ENCODE results near the gene LCP1.
"Not testable (repeated sequence)": the region's sequence is repeated elsewhere in the genome, so short reads cannot be mapped to it uniquely, and the experiment has no call there.

The LCP1 gene, protein sequence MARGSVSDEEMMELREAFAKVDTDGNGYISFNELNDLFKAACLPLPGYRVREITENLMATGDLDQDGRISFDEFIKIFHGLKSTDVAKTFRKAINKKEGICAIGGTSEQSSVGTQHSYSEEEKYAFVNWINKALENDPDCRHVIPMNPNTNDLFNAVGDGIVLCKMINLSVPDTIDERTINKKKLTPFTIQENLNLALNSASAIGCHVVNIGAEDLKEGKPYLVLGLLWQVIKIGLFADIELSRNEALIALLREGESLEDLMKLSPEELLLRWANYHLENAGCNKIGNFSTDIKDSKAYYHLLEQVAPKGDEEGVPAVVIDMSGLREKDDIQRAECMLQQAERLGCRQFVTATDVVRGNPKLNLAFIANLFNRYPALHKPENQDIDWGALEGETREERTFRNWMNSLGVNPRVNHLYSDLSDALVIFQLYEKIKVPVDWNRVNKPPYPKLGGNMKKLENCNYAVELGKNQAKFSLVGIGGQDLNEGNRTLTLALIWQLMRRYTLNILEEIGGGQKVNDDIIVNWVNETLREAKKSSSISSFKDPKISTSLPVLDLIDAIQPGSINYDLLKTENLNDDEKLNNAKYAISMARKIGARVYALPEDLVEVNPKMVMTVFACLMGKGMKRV

DNA sequence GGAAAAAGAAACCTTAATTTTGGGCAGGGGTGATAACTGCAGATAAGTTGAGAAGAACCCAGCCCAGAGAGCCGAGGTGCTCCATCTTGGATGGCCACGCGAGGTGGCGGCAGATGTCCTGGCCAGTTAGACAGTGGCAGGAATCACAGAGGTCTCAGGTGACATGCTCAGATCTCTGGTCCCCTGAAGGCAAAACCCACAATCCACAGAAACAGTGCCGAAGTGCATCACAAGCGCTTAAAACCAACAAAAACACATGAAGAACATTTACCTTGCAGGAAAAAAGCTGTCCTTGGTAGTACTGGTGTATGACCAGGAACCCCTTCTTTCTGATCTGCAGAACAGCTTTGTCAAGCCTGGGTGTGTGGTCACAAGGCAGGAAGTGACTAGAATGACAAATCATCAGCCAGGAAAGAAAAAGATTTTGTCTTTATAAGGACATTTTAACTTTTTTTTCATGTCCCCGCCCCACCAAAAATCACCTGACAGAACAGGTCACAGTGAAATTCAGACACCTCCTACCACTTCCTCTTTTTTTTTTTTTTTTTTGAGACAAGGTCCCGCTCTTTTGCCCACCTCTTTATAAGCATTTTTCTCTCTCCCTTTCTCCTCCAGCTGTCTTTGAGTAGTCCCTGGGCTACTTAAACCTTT is at the start of gene LCP1:
Gene LCP1, minus strand, starts transcription at position 338 of the 651 bp plus-strand sequence. CDS start 22,515 bp downstream, outside the sequence.
- peak; percentile 88 for DNase-seq

DNA sequence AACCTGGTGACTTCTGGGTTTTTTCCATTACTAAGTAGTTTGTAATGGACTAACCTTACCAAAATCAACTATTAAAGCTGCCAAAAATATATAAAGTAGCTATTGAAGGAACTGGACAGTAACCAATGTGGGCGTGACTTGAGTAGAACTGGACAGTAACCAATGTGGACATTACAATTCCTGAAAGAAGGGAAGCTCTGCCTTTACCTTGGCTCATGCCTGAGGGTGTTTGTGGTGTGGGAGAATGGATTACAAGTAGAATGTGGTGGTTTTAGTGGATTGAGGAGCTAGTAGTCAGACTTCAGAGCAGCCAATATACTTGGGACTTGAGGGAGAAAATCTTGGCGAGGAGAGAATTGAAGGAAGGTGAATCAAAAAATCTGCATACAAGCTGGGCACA is 47.3 kb upstream of the LCP1 start:
- no peak for DNase-seq

DNA sequence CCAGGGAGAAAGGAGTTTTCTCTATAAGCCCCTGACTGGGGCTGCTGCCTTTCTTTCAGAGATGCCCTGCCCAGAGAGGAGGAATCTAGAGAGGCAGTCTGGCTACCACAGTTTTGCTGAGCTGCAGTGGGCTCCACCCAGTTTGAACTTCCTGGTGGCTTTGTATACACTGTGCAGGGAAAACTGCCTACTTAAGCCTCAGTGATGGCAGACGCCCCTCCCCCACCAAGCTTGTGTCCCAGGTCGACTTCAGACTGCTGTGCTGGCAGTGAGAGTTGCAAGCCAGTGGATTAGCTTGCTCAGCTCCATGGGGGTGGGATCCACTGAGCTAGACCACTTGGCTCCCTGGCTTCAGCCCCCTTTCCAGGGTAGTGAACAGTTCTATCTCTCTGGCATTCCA is 38.3 kb upstream of the LCP1 start:
- peak; percentile 85 for DNase-seq

DNA sequence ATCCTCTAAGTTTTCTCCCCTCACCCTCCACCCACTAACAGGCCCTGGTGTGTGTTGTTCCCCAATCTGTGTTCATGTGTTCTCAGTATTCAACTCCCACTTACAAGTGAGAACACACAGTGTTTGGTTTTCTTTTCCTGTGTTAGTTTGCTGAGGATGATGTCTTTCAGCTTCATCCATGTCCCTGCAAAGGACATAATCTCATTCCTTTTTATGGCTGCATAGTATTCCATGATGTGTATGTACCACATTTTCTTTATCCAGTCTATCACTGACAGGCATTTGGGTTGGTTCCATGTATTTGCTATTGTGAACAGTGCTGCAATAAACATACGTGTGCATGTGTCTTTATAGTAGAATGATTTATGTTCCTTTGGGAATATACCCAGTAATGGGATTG is 32.8 kb upstream of the LCP1 start:
- DNase-seq = not testable (repeated sequence)

DNA sequence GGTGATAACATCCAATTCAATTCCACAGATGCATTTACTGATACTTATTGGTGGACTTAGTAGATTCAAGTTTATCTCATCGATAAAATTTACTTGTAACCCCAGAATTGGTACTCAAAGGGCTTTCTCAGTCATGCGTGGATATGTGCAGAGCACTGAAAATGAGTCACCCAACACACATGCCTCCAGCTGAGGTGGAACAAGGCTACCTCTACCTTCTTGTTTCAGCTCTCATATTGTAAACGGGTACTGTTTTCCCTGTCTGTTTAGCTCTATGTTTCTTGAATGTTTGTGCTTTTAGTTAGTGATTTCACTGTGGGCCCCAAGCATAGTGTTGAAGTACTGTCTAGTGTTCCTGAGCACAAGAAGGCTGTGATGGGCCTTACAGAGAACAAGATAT is 31.3 kb upstream of the LCP1 start:
- DNase-seq = no peak

DNA sequence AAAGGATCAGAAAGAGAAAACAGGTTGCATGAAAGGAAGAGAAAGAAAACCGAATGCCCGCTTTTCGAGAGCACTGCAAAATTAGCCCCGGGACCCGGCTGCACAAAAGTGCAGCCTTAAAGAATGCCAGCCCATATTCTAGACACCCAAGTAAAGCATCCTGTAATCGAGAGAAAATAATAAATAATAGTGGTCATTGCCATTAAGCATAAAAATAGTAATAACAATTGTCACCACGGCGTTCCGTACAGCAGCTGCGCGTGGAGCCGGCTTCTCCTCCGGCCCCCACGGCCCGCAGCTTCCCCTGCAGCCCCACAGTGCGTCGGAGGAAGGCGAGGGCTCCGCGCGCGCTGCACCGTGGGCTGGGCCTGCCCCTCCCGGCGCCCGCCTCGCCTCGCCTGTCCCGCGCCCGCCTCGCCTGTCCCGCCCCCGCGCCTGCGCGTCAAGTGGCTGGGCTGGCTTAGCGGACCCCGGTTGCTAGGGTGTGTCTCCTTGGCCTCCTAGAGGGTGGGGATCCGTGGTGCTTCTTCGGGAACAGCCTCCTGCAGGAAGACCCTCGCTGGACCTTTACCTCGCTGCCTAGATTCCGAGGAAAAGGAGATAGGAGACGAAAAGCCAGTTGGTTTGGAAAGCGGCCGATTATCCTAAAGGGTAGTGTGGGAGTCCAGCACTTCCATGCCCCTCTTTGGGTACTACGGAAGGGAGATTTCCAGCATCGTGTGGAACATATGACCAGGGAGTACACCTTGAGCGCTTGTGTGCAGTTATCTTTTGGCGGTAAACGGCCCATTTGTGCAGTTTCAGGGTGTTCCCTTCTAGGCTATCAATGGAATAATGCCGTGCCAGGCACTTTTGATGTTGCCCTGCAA is 29.7 kb upstream of the LCP1 start, which contains the start of gene LRRC63:
Gene LRRC63, plus strand, starts transcription at position 446 of the 869 bp plus-strand sequence. CDS start 1,107 bp downstream, outside the sequence.
- DNase-seq = peak; percentile 77

DNA sequence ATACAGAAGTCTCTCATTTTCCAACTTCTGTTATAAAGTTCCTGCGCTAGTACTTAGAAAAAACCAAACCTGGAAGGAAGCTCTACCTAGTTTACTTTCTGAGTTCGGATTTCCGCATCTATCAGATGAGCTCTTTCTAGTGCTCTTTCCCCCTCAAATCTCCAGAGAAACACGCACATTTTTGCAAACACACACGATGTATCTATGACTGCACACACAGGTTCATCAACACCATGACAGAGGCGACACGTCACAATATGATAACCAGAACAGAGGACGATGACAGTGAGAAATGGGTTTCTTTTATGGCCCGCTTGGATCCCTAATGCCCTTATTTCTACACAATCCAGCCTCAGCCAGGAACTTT is 29.1 kb upstream of the LCP1 start:
- DNase-seq = peak; percentile 21

DNA sequence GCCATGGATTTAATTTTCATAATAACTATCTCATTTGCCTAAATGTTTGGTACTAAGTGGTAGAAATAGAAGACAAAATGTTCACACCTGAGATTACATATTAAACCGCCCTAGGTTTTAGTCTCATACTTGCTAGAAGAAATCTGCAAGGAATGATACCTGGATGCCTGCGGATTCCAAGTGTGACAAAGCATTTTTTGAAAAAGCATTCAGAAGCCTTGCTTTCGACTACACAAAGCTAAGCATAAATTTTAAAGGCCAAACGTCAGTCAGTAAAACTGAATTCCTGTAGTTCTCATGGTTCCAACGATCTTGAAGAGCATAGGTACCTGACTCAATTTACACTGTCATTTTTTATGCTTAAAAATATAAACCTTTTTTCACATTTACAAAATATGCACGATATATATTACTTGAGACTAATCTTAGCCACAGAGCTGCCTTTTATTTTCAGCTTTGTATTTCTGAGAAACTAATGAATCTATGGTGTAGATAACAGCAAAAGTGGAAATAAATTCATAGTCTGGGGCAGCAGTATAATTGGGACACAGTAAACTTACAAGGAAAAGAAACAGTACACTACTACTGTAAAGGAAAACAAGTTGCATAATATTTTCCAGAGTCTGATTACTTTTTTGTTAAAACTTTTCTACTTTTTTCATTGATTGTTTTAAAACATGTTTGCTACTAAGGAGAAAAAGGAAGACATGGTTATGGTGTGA is 28.5 kb upstream of the LCP1 start:
- DNase-seq = no peak

DNA sequence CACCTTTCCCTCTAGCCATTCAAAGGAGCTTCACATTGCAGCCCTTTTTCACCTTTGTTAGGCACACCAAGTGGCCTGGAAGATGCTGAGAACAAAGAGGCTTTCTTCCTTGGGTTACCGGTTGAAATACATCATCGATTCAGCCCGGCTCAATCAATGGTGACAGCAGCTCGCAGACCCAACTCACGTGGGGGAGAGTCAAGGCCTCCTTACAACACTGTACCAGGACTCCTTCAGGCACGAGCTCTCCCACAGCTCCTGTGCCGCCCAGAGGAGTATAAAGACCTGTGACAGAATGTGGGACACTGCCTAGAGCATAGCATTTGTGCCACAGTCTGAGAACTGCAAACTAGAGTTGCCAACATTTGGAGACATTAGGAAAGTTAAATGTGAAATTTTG is 25.9 kb upstream of the LCP1 start:
- DNase-seq = no peak

DNA sequence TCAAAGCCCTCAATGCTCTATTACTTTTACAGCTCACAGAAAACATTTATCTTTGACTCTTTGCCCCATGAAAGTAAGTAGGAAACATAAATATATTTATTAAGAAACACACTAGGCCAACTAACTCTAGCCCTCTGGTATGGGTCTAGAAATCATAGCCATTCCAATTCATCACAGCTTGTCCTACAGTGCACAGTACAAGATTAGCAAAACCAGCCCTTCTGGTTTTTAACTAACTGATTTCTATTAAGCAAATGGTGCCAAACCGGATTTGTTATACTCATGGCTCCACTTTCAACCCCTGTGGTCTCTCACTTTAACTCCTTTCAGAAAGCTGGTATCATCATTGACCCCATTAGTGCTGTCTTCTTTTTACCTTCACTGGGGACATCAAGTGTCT is 24.2 kb upstream of the LCP1 start:
- DNase-seq = no peak

DNA sequence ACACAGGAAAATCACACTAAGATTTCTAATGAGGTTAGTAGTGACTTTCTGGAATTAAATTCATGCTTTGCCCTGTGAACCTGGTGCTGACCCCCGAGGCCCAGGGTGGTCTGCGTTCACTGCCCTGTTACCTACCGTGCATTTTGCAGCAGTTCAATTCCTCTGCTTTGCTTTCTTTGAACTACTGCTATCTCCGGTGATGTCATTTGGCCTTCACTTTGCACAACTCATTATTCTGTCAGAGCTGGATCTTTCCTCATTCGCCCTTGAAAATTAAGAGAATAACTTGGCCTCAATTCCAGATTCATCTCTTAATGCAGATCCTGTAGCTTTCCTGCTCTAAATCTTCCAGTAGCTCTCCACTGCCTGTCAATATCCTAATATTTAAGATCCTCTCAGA is 21.0 kb upstream of the LCP1 start:
- no peak for DNase-seq

DNA sequence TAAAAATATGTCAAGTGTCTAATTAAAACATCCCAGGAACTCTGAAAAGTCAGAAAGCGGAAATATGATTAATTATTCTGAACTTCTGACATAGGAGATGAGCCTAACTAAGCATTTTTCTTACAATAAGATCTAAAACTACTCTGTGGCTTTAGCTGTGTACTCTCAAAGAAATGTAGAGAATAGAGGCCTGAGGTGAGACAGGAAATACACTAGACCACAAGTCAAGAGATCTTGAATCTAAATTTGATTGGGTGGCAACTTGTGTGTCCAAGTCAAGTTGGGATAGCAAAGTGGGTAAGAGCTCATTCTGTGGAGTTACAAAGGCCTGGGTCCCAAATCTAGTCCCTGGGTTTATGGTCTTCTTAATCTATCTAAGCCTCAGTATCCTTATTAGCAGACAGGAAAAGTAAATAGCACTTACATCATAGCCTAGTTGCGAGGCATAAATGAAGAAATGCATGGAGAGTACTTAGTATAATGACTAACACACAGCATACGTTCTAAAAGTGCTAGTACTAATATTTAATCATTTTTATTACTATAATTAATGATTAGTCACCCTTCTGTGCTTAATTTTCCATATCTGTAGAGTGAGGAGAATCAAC is 20.3 kb upstream of the LCP1 start:
- peak; percentile 28 for DNase-seq

DNA sequence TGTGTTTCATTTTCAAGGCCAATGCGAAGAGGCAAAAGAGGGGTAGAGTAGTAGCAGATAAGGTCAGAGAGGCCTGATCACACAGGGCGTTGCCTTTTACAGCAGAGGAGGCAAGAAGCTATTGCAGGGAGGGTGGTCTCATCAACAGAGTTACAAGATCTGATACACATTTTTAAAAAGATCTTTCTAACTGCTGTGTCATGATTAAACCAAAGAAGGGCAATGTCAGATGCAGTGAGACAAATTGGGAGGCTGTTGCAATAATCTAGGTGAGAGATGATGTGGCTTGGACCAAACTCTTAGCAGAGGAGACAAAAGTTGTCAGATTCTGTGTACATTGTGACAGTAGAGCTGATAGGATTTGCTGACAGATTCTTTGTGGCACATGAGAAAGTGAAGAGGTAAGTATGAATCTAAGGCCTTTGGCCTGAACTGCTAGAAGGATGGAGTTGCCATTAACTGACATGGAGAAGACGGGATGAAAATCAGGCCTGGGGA is 16.8 kb upstream of the LCP1 start:
- no peak for DNase-seq

DNA sequence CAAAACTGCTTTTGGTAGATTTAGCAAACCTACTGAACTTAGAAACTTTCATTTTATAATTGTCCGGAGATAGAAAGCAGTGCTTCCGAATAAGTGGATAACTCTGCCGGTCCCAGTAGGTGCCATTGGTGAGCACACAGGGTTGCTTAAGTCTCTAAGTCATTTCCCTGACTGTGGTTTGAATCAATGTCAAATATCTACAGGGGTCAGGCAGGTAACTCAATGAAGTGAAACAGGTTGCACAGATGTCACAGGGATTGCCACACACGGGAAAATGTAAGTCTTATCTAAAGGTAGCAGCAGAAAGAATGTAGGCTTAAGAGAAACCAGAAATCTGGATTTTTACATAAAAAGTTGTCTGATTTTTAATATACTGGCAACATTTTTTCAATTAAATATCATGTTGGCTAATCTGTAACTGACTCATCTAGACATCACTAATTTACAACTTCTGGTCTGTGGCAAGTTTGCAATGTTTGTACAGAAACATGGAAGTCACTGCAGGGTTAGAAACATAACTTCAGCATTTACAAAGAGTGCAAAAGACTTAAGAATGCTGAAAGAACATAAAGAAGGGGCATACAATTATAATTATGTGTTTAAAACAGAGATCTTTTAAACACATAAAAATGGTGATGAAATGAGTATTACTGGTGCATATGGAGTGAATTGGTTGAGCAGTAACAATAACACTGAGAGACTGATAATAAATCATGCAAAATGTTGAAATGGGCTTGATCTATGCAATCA is 15.5 kb upstream of the LCP1 start:
- DNase-seq = no peak

DNA sequence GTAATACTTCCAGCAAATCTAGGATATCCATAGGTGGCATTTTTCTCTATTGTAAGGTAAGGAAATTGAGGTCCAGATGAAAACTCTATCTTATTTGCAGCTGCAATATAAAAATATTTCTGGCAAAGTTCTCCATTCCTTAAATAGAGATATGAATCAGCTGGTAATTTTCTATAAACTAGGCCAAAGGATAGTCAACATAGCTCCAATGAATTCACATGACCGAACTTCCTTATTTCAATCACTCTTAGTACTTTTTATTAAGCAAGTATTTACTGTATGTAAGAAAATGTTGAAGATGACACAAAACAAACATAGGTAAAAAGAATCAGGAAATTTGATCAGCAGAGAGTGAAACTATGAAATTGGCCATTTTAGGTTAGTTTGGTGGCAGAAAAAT is 13.0 kb upstream of the LCP1 start:
- DNase-seq = no peak

DNA sequence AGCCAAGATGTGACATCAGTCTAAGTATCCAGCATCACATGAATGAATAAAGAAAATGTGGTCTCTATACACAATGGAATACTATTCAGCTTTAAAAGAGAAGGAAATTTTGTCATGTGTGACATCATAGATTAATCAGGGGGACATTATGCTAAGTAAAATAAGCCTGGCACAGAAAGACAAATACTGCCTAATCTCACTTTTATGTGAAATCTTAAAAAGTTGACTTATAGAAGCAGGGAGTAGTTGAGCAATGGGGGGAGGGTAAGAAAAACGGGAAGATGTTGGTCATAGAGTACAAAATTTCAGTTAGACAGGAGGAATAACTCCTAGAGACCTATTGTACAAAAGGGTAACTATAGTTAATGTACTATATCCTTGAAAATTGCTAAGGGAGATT is 10.4 kb upstream of the LCP1 start:
- DNase-seq = no peak

DNA sequence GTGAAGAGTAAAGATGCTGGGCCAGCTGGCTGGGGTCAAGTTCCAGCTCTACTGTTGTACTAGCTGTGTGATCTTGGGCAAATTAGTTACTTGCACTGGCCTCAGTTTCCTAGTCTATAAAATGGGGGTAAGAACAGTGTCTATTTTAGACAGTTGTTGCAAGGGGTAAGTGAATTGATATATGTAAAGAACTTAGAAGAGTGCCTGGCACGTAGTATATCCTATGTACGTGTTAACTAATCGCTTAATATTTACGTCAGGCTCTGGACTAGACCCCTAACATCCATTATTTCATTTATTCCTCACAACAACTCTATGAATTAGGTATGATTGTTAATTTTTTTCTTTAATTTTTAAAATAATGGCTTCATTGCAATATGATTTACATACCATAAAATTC is 3.7 kb upstream of the LCP1 start:
- no peak for DNase-seq

DNA sequence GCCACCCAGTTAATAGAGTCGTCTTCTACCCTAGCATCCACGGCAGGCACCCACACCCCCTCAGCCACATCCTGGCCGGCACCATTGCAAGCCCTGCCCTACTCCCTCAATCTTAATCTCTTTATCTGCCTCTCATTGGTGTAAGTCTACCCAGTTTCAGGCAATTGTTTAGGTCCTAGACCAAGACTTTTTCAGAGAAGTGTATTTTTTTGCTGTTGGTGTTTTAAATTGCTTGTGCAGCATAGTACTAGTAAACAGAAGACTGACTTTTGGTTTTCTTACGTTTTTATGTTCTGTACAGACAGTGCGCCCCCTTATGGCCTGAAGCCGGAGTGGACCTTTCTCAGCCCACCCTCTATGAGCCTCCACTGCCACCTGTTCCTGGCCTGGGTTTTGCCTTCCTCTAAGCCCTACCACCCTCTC is 2.3 kb upstream of the LCP1 start:
- peak; percentile 77 for DNase-seq

DNA sequence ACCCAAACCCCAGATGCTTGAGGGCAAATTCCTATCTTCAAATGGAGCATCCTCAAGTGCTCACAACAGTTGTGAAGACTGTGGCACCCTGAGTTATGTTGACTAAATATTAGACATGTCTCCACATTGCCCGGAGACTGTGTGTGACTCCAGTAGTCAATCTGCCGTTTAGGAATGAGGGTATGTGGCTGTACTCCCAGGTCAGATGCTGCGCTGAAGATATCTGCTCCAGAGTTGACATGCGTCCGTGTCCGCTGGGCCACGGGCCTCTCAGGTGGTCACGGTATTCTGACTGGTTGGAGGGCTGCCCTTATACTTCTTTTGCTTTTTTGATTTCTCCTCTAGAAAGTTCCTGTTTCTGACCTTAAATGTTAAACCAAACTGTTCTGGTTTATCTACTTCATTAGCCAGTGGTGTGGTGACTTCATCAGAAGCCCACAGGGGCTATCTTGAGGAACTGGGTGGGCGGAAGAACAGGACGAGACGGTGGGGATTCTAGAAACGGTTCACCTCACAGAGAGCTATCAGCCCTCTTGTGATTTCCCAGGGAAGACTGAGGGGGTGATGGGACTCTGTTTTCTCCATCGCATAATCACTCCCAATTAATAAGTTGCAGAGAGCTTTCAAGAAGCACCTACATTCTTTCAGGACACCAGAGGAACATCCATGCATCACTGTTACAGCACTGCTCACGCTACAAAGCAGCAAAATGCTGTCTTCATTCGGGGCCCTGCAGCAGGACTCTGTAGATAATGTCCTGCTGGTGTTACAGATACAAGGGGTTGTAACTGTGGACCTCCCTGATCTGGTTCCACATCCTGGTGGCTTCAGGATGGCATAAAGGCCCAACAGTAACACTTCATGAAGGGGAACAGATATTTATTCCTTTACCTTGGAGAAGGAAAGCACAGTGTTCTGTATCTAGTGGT is 1.3 kb upstream of the LCP1 start:
- no peak for DNase-seq

DNA sequence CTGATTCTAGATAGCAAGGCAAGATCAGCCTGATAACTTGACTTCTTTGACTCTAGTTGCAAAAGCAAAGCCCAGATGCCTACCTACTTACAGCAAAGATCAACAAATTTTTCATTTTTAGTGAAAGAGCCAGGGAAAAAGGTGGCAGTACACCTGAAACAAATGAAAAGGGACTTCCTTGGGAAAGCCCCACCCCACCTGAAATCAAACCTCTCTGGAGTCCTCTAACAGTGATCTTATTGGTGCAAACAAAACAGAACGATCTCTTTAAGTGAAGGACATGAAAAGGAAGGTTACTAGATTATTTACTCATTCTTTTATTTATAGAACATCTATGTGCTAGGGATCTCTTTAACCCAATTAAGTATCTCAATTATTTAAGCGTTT is 507 bp upstream of the LCP1 start:
- DNase-seq = no peak

Data from RPMI8226 (cell line).